Gastroesophageal sphincter (tissue), 2 donors: Measurements from ENCODE around the gene GPATCH1.
"Not testable (repeated sequence)": the region's sequence is repeated elsewhere in the genome, so short reads cannot be mapped to it uniquely, and the experiment has no call there.

ENCODE experiments used
- EP300 ChIP-seq: sonication (generic); formaldehyde crosslinking; IDR thresholded peaks from one replicate; pipeline ENCODE4 v1.6.1; 2017; ENCODE audit warnings: antibody characterized with exemption, mild to moderate bottlenecking
- POLR2A ChIP-seq, 2 donors: fragments of 450-650 bp; IDR thresholded peaks; one replicate each; pipeline ENCODE4 v1.6.1; 2017; ENCODE audit warnings: antibody characterized with exemption in 2 of 2, mild to moderate bottlenecking in 2 of 2, moderate library complexity in 1 of 2

DNA sequence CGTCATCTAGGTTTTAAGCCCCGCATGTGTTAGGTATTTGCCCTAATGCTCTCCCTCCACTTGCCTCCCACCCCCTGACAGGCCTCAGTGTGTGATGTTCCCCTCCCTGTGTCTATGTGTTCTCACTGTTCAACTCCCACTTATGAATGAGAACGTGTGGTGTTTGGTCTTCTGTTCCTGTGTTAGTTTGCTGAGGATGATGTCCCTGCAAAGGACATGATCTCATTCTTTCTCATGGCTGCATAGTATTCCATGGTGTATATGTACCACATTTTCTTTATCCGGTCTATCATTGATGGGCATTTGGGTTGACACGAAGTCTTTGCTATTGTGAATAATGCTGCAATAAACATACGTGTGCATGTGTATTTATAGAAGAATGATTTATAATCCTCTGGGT lies 73.3 kb downstream of the GPATCH1 start:
- not testable (repeated sequence) for TF ChIP-seq EP300; POLR2A (IDR thresholded peaks at IDR 0.05)
